Liver (tissue), 9 donors: Measurements from ENCODE around the gene PNKP. TPM values are rescaled to one million over a fixed set of nuclear protein-coding genes. Genes with fewer than 3 reads are reported as not detected.

Source experiments
- DNase-seq: peaks from one replicate; pipeline ENCODE4 v3.0.0-alpha.2; 2017; ENCODE audit warnings: low spot score
- H3K27ac ChIP-seq, 2 donors: one replicate each; pipeline ENCODE4 v1.7.0; 2013; ENCODE audit warnings: inconsistent platforms in 2 of 2, low read length in 2 of 2, control low read depth in 1 of 2, low read depth in 1 of 2, mild to moderate bottlenecking in 1 of 2
- H3K27me3 ChIP-seq, 4 donors: one replicate each; pipeline versions ENCODE4 v1.6.1 to v1.7.0; 2013; ENCODE audit warnings: low read length in 3 of 4, inconsistent platforms in 1 of 4, mild to moderate bottlenecking in 1 of 4, moderate library complexity in 1 of 4; ENCODE audit not compliant: control insufficient read depth in 4 of 4, insufficient read depth in 4 of 4
- H3K36me3 ChIP-seq, 4 donors: one replicate each; pipeline versions ENCODE4 v1.6.1 to v1.7.0; 2013; ENCODE audit warnings: low read length in 3 of 4, mild to moderate bottlenecking in 3 of 4, low read depth in 1 of 4, moderate library complexity in 1 of 4; ENCODE audit not compliant: control insufficient read depth in 4 of 4, insufficient read depth in 3 of 4
- H3K4me1 ChIP-seq, 4 donors: one replicate each; pipeline versions ENCODE4 v1.6.1 to v1.7.0; 2013; ENCODE audit warnings: low read length in 3 of 4, mild to moderate bottlenecking in 3 of 4, moderate library complexity in 1 of 4; ENCODE audit not compliant: control insufficient read depth in 4 of 4, insufficient read depth in 4 of 4
- H3K4me3 ChIP-seq, 3 donors: one replicate each; pipeline versions ENCODE4 v1.6.1 to v1.7.0; 2013; ENCODE audit warnings: low read length in 3 of 3, control low read depth in 1 of 3, low read depth in 1 of 3, mild to moderate bottlenecking in 1 of 3
- H3K9ac ChIP-seq, 2 donors: one replicate each; pipeline ENCODE4 v1.7.0; 2013; ENCODE audit warnings: low read length in 2 of 2, mild to moderate bottlenecking in 2 of 2, moderate library complexity in 2 of 2, control low read depth in 1 of 2, low read depth in 1 of 2
- H3K9me3 ChIP-seq, 4 donors: one replicate each; pipeline versions ENCODE4 v1.6.1 to v1.7.0; 2013; ENCODE audit warnings: low read length in 3 of 4; ENCODE audit not compliant: control insufficient read depth in 4 of 4
- ATF3 ChIP-seq: IDR thresholded peaks from 2 replicates; pipeline ENCODE4 v1.6.1; 2016; ENCODE audit warnings: antibody characterized with exemption
- CTCF ChIP-seq: fragments of 150-350 bp; IDR thresholded peaks from 2 replicates; pipeline ENCODE4 v1.5.1; 2017; ENCODE audit warnings: improper control_type of control experiment, low read depth, low read length; ENCODE audit not compliant: missing input control
- EGR1 ChIP-seq, 2 donors: IDR thresholded peaks; 2 replicates each; pipeline ENCODE4 v1.6.1; 2016 to 2018; ENCODE audit warnings: antibody characterized with exemption in 2 of 2, low read depth in 2 of 2
- FOXA1 ChIP-seq: IDR thresholded peaks from 2 replicates; pipeline ENCODE4 v1.6.1; 2016; ENCODE audit warnings: antibody characterized with exemption
- FOXA2 ChIP-seq: IDR thresholded peaks from 2 replicates; pipeline ENCODE4 v1.6.1; 2016; ENCODE audit warnings: antibody characterized with exemption
- GABPA ChIP-seq, 2 donors: IDR thresholded peaks in 1 of 2; conservative IDR thresholded peaks in 1 of 2; 2 replicates each; pipeline ENCODE4 v1.6.1; 2016; ENCODE audit warnings: antibody characterized with exemption in 2 of 2, mild to moderate bottlenecking in 1 of 2, moderate library complexity in 1 of 2
- HNF4A ChIP-seq, 2 donors: conservative IDR thresholded peaks; 2 replicates each; pipeline ENCODE4 v1.6.1; 2016; ENCODE audit warnings: antibody characterized with exemption in 2 of 2, mild to moderate bottlenecking in 2 of 2
- HNF4G ChIP-seq: IDR thresholded peaks from 2 replicates; pipeline ENCODE4 v1.6.1; 2016; ENCODE audit warnings: antibody characterized with exemption
- JUND ChIP-seq, 2 donors: IDR thresholded peaks; 2 replicates each; pipeline ENCODE4 v1.6.1; 2016; ENCODE audit warnings: antibody characterized with exemption in 2 of 2
- MAX ChIP-seq: IDR thresholded peaks from 2 replicates; pipeline ENCODE4 v1.6.1; 2016; ENCODE audit warnings: antibody characterized with exemption
- NR2F2 ChIP-seq: IDR thresholded peaks from 2 replicates; pipeline ENCODE4 v1.6.1; 2016; ENCODE audit warnings: antibody characterized with exemption
- RAD21 ChIP-seq, 2 donors: IDR thresholded peaks; 2 replicates each; pipeline ENCODE4 v1.6.1; 2016; ENCODE audit warnings: antibody characterized with exemption in 2 of 2, mild to moderate bottlenecking in 2 of 2
- REST ChIP-seq: IDR thresholded peaks from 2 replicates; pipeline ENCODE4 v1.6.1; 2016; ENCODE audit warnings: antibody characterized with exemption, mild to moderate bottlenecking
- RXRA ChIP-seq, 2 donors: IDR thresholded peaks; 2 replicates each; pipeline ENCODE4 v1.6.1; 2017 to 2018; ENCODE audit warnings: antibody characterized with exemption in 2 of 2, mild to moderate bottlenecking in 1 of 2
- SP1 ChIP-seq: IDR thresholded peaks from 2 replicates; pipeline ENCODE4 v1.6.1; 2018; ENCODE audit warnings: antibody characterized with exemption, mild to moderate bottlenecking
- TAF1 ChIP-seq: conservative IDR thresholded peaks from 2 replicates; pipeline ENCODE4 v1.6.1; 2016; ENCODE audit warnings: antibody characterized with exemption, mild to moderate bottlenecking
- YY1 ChIP-seq: IDR thresholded peaks from 2 replicates; pipeline ENCODE4 v1.6.1; 2016; ENCODE audit warnings: antibody characterized with exemption, mild to moderate bottlenecking
- ZBTB33 ChIP-seq: IDR thresholded peaks from 2 replicates; pipeline ENCODE4 v1.6.1; 2016; ENCODE audit warnings: antibody characterized with exemption
- WGBS: extraction: QIAGEN DNeasy Blood & Tissue Kit; methylation state at CpG from one replicate; pipeline ENCODE4 v1.1.7; 2013; 5-methylcytosine and 5-hydroxymethylcytosine counted together
- polyA plus RNA-seq, 2 donors: library from polyadenylated mRNA; stranded (reverse) in 1 of 2; unstranded in 1 of 2; fragments of 200-250 nt in 1 of 2; fragments of >200 nt in 1 of 2; fragmentation: Nextera tagmentation in 1 of 2; extraction: Ambion mirVana in 1 of 2; gene quantifications; one replicate each; pipeline versions ENCODE4 v1.2.1 to v1.2.3, GENCODE V29; 2013 to 2015
- total RNA-seq, 2 donors: library from RNA; depleted of rRNA; stranded (reverse); fragments of >200 nt; gene quantifications; one replicate each; pipeline ENCODE4 v1.2.3, GENCODE V29; 2014
- donor health status: healthy.
- donor health status: healthy.
- donor health status: healthy.
- donor health status: healthy.
- donor health status: healthy.

Gene PNKP
- total and polyA plus RNA-seq, 4 donors = 17.3 to 30.9 (median 19.8) TPM

GRCh38 chr19:49854378-49855263 lies 12.8 kb downstream of the PNKP start:
- TF ChIP-seq EGR1 (IDR thresholded peaks at IDR 0.05; ENCODE audit: low read depth in 2 of 2) = no peak
- no peak for TF ChIP-seq FOXA1
- no peak for TF ChIP-seq JUND (IDR thresholded peaks at IDR 0.05)
- TF ChIP-seq YY1 = no peak
- TF ChIP-seq SP1 = no peak
- no peak for TF ChIP-seq RXRA (IDR thresholded peaks at IDR 0.05)
- TF ChIP-seq HNF4G = no peak
- TF ChIP-seq GABPA (IDR thresholded peaks at IDR 0.05 in 1 of 2, conservative IDR thresholded peaks at IDR 0.05 in 1 of 2) = no peak
- no peak for TF ChIP-seq FOXA2
- no peak for TF ChIP-seq CTCF
- TF ChIP-seq MAX = no peak
- TF ChIP-seq REST = no peak
- TF ChIP-seq NR2F2 = no peak
- TF ChIP-seq TAF1 = no peak
- no peak for TF ChIP-seq ZBTB33
- no peak for TF ChIP-seq HNF4A (conservative IDR thresholded peaks at IDR 0.05)
- TF ChIP-seq ATF3 = no peak
- TF ChIP-seq RAD21 (IDR thresholded peaks at IDR 0.05) = no peak
- no peak overlapping the region for H3K27ac ChIP-seq
- peaks cover 0 to 28% (median 4%) of the 10 kb centered on the region in 4 donors for H3K36me3 ChIP-seq
- peaks cover 3 to 19% (median 13%) of the 10 kb centered on the region in 4 donors for H3K4me1 ChIP-seq
- no peaks in the 10 kb centered on the region for H3K27me3 ChIP-seq
- WGBS = 92% methylated on average over 39 of the region's 39 CpGs
- H3K9me3 ChIP-seq = no peaks in the 10 kb centered on the region
- no peak overlapping the region for H3K9ac ChIP-seq
- no peak overlapping the region for H3K4me3 ChIP-seq
- DNase-seq = no peak
